Neural crest cell (in vitro differentiated cells): ENCODE results near the gene NINL. TPM values are rescaled to one million over a fixed set of nuclear protein-coding genes. Genes with fewer than 3 reads are reported as not detected.
"Not testable (repeated sequence)": the region's sequence is repeated elsewhere in the genome, so short reads cannot be mapped to it uniquely, and the experiment has no call there.

Experiments
- DNase-seq: peaks from one replicate; pipeline ENCODE4 v3.0.0; 2021; ENCODE audit warnings: low read depth, mixed read lengths, low spot score
- H3K27ac Mint-ChIP-seq: one replicate; pipeline ENCODE4 v1.8.0; 2021; ENCODE audit warnings: mild to moderate bottlenecking, mixed read lengths; ENCODE audit not compliant: unreplicated experiment
- H3K27me3 Mint-ChIP-seq: 2 replicates; pipeline ENCODE4 v1.8.0; 2021; ENCODE audit warnings: low read depth, mild to moderate bottlenecking, mixed read lengths
- H3K36me3 Mint-ChIP-seq: 2 replicates; pipeline ENCODE4 v1.8.0; 2021; ENCODE audit warnings: low read depth, mild to moderate bottlenecking, mixed read lengths
- H3K4me1 Mint-ChIP-seq: 2 replicates; pipeline ENCODE4 v1.8.0; 2021; ENCODE audit warnings: mixed read lengths
- H3K4me3 Mint-ChIP-seq: one replicate; pipeline ENCODE4 v1.8.0; 2021; ENCODE audit warnings: mild to moderate bottlenecking, mixed read lengths
- H3K9me3 Mint-ChIP-seq: 2 replicates; pipeline ENCODE4 v1.8.0; 2021; ENCODE audit warnings: mixed read lengths
- total RNA-seq: library from RNA; stranded (reverse); gene quantifications from 2 replicates; pipeline ENCODE4 v1.2.1, GENCODE V29; 2021
- TF ChIP-seq, protein P1 (sequence below): fragments of 200-600 bp; sonication (generic); conservative IDR thresholded peaks from 2 replicates; pipeline ENCODE4 v1.5.0; 2021; ENCODE audit warnings: antibody characterized with exemption, mild to moderate bottlenecking

Gene NINL
- total RNA-seq, 1 donor from 2014 or later: 44.0 TPM

DNA sequence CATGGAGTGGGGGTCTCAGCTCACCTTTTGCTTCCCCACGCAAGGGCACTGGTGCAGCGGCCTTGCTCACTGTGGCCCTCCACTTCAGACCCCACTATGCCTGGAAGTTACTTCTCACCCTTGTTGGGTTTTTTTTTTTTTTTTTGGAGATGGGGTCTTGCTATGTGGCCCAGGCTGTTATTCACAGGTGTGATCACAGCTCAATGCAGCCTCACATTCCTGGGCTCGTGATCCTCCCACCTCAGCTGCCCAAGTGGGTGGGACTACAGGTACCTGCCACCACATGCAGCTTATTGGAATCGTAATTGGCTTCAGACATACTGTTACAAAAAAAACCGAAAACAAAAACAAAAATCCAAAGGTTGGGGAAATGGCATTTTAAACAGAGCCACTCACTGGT lies 32.4 kb downstream of the NINL start:
- no peak overlapping the region for H3K4me3 Mint-ChIP-seq
- H3K36me3 Mint-ChIP-seq: peaks cover 3% of the 10 kb centered on the region
- TF ChIP-seq, protein P1, sequence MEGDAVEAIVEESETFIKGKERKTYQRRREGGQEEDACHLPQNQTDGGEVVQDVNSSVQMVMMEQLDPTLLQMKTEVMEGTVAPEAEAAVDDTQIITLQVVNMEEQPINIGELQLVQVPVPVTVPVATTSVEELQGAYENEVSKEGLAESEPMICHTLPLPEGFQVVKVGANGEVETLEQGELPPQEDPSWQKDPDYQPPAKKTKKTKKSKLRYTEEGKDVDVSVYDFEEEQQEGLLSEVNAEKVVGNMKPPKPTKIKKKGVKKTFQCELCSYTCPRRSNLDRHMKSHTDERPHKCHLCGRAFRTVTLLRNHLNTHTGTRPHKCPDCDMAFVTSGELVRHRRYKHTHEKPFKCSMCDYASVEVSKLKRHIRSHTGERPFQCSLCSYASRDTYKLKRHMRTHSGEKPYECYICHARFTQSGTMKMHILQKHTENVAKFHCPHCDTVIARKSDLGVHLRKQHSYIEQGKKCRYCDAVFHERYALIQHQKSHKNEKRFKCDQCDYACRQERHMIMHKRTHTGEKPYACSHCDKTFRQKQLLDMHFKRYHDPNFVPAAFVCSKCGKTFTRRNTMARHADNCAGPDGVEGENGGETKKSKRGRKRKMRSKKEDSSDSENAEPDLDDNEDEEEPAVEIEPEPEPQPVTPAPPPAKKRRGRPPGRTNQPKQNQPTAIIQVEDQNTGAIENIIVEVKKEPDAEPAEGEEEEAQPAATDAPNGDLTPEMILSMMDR: no peak
- DNase-seq: no peak
- no peaks in the 10 kb centered on the region for H3K27me3 Mint-ChIP-seq
- no peak overlapping the region for H3K27ac Mint-ChIP-seq
- H3K4me1 Mint-ChIP-seq: peaks cover 41% of the 10 kb centered on the region
- H3K9me3 Mint-ChIP-seq: no peaks in the 10 kb centered on the region

DNA sequence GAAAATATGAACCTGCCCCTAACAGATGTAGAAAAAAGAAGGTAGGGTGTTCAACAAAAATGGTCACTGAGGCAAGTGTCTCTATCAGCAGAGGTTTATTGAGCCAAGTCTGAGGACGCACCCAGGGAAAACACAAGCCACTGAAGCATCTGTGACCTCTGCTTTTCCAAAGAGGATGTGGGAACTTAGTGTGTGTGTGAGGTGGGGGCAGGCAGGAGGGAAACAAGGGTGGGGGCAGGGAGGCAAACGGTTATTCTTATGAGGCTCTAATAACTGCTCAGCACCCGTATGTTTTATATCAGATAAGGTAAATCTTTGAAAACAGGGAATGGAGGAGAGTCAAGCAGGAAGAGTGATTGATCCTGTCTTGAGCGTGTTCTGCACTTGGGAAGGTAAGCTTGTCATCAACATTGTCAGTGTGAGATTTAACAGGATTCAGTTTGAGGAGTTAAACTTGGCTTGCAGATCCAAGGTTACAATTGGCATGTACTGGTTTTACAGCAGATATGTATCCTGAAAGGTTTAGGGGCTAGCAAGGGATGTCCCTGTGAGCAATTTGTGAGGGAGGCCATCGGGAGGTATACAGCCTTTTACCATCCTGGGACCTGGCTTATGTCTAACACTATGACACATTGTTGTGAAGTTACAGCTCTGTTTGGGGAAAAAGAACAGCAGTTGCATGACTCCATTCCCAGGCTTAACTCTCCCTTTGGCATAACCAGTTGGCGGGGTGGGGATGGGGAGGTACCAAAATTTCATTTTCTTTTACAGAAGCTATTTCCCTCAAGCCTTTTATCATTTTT lies 33.7 kb downstream of the NINL start:
- H3K27ac Mint-ChIP-seq: no peak overlapping the region
- H3K4me3 Mint-ChIP-seq: no peak overlapping the region

DNA sequence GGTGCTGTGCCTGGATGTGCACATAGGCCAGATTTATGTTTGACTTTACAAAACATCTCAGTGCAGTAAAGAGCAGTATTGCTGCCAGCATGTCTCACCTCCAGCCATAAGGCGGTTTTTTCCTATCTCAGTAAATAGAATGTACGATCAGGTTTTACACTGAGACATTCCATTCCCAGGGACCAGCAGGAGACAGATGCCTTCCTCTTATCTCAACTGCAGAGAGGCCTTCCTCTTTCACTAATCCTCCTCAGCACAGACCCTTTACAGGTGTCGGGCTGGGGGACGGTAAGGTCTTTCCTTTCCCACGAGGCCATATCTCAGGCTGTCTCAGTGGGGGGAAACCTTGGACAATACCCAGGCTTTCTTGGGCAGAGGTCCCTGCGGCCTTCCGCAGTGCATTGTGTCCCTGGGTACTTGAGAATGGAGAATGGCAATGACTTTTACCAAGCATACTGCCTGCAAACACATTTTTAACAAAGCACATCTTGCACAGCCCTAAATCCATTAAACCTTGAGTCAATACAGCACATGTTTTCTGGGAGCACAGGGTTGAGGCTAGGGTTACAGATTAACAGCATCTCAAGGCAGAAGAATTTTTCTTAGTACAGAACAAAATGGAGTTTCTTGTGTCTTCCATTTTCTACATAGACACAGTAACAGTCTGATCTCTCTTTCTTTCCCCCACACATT lies 34.5 kb downstream of the NINL start:
- H3K27me3 Mint-ChIP-seq, H3K36me3 Mint-ChIP-seq, H3K4me3 Mint-ChIP-seq, DNase-seq, H3K9me3 Mint-ChIP-seq: not testable (repeated sequence)
- Mint-ChIP-seq H3K4me1 (peaks cover 52% of the 10 kb centered on the region), H3K27ac (peak overlapping the region; percentile 8)

More for the DNA sequence above, 33.7 kb downstream of the NINL start:
- TF ChIP-seq, protein P1: no peak
- Mint-ChIP-seq H3K27me3 (no peaks in the 10 kb centered on the region), H3K36me3 (peaks cover under 1% of the 10 kb centered on the region), H3K9me3 (no peaks in the 10 kb centered on the region), H3K4me1 (peaks cover 44% of the 10 kb centered on the region)
- DNase-seq: no peak

DNA sequence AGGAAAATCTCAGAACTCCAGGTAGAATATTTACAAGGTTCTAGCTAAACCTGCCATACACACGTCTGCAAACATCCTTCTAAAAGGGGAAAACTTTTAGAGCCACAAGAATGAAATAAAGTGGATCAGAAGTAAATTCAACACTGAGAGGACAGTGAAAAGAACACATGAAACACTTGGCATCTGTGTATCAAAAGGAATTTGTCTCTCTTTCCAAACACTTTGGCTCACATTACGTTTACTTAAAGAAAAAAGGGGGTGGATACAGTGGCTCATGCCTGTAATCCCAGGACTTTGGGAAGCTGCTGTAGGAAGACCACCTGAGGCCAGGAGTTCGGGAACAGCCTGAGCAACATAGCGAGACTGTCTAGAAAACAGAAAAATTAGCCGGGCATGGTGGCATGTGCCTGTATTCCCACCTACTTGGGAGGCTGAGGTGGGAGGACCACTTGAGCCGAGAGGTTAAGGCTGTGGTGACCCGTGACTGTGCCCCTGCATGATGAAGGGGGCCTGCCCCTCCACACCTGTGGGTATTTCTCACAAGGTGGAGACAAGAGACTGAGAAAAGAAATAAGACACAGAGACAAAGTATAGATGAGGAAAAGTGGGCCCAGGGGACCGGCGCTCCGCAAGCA lies 35.4 kb downstream of the NINL start:
- no peak for DNase-seq
- Mint-ChIP-seq H3K27me3 (no peaks in the 10 kb centered on the region), H3K4me3 (peak overlapping the region; percentile 58), H3K9me3 (no peaks in the 10 kb centered on the region), H3K36me3 (no peaks in the 10 kb centered on the region), H3K4me1 (peaks cover 57% of the 10 kb centered on the region), H3K27ac (no peak overlapping the region)
- TF ChIP-seq, protein P1: no peak

DNA sequence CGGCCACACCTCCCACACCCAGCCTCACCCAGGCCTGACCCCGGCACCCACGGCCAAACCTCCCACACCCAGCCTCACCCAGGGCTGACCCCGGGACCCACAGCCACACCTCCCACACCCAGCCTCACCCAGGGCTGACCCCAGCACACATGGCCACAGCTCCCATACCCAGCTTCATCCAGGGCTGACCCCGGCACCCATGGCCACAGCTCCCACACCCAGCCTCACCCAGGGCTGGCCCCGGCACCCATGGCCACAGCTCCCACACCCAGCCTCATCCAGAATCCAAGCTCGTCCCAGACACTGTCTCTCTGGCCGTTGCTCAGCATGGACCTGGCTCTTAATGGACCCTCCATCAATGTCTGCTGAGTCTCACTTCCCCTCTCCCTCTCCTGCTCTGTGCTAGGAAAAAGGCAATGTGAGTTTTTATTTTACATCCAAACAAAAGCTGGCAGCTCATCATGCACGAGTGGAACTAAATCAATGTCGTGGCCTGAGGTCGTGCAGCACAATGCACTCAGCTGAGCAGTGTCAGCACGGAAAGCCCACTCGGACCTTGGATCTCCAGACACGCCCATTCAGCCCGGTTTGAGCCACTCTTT lies 36.1 kb downstream of the NINL start:
- no peak for DNase-seq
- H3K4me3 Mint-ChIP-seq: peak overlapping the region; percentile 58
- no peaks in the 10 kb centered on the region for H3K9me3 Mint-ChIP-seq
- TF ChIP-seq, protein P1: no peak
- peaks cover 62% of the 10 kb centered on the region for H3K4me1 Mint-ChIP-seq
- H3K36me3 Mint-ChIP-seq: no peaks in the 10 kb centered on the region
- H3K27ac Mint-ChIP-seq: peak overlapping the region; percentile 12
- H3K27me3 Mint-ChIP-seq: no peaks in the 10 kb centered on the region
